Cerebellar nuclear complex (tissue), 1 donor: ENCODE results near the gene FOXL2.

ENCODE experiments used
- DNase-seq, 2 experiments: peaks; one replicate each; lab custom pipeline; 2025; lab: John Stamatoyannopoulos, UW

FOXL2 gene

DNA sequence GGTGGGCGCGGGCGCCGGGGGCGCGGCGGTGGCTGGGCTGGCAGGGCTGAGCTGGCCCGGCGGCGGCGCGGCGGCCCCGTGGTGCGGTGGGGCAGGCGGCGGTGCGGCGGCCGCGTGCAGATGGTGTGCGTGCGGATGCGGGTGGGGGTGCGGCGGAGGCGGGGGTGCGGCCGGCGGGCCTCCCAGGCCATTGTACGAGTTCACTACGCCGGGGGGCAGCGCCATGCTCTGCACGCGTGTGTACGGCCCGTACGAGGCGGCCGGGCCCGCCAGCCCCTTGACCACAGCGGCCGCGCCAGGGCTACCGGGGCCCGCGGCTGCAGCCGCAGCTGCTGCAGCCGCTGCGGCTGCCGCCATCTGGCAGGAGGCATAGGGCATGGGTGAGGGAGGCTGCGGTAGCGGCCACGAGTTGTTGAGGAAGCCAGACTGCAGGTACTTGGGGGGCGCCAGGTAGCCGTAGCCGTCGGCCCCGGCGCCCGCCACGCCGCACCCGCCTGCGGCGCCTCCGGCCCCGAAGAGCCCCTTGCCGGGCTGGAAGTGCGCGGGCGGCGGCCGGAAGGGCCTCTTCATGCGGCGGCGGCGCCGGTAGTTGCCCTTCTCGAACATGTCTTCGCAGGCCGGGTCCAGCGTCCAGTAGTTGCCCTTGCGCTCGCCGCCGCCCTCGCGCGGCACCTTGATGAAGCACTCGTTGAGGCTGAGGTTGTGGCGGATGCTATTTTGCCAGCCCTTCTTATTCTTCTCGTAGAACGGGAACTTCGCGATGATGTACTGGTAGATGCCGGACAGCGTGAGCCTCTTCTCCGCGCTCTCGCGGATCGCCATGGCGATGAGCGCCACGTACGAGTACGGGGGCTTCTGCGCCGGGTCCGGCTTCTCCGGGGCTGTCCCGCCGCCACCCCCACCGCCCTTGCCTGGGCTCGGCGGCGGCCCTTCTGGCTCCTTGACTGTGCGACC lies 951 bp downstream of the FOXL2 start:
- DNase-seq, result no peak

DNA sequence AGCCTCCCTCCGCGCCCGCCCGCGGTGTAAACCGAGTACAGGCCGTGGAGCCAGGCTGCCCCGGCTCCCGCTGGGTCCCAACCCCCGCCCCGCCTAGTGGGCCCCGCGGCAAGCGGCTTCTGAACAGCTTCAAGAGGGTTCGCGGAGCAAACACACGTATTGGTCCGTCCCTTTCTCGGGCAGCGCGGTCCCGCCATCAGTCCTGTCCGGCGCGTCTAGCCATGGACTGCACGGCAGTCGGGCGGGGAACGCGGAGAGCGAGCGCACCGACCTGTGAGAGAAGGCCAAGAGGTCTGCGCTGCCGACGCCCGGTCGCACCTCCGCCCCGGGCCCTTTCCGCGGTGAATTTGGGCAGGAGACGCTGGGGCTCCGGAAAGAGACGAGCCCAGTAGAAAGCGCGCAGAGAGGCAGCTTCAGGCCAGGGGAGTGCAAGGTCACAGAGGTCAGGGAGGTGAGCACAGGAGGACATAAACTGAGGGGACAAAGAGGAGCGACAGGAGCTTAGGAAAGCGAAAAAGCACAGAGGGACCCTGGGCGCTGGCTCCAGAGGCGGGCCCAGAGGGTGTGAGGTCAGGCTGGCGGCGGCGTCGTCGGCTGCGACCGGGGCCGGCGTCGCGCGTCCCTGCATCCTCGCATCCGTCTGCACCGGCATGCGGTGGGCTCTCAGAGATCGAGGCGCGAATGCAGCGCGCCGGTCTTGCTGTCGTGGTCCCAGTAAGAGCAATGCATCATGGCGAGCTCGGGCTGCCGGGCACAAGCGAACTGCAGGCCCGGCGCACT lies 1.8 kb downstream of the FOXL2 start:
- DNase-seq, result no peak

DNA sequence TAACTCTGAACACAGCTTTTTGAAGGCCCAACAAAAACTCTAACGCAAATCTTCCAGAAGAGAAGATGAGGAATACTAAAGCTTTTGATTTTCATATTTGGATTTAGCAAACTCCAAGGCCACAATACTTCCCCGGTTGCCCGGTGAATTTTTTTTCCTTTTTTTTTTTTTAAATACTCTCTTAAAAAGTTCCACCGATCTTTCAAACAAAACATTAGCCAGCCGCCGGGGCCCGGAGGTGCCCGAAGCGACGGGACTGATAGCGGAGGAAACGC lies 2.3 kb downstream of the FOXL2 start:
- DNase-seq, result no peak

DNA sequence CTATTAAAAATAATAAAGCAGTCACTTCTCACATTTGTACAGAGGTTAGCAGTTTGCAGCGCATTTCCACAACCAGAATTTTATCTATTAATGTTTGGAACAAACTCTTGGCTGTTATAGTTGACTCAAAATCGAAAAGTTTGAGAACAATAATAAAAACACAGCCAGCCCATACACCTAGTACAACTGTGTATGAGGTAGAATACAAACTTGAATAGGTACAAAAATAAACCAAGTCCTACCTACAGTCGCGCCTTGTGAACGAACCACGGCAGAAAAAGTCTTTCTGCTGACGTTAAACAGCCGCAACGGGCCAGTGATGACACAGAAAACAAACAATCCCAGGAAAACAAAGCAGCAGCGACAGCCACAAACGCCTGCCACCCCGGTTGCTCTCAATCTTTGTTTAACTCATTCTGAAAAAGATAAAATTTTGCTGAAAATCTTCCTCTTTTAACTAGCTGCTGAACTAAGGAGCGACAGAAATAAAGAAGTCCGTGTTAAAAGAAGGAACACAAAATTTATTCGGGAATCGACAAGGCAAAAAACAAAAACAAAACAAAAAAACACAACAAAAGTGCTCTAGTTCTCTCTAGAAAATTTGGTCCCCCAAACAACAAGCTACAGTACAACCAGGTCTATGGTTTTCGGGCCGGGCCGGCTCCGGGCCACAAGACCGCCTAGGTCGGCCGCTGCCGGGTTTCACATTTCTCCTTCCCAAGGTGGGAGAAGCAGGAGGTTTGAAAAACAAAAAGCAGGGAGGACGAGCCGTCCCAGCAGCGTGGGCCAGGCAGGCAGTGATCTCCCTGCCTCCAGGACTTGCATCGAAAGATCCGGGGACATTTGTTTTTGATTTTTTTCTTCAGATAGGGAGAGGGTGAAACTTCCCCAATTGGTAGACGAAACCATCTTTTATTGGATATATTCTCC lies 2.9 kb downstream of the FOXL2 start:
- DNase-seq, result no peak

DNA sequence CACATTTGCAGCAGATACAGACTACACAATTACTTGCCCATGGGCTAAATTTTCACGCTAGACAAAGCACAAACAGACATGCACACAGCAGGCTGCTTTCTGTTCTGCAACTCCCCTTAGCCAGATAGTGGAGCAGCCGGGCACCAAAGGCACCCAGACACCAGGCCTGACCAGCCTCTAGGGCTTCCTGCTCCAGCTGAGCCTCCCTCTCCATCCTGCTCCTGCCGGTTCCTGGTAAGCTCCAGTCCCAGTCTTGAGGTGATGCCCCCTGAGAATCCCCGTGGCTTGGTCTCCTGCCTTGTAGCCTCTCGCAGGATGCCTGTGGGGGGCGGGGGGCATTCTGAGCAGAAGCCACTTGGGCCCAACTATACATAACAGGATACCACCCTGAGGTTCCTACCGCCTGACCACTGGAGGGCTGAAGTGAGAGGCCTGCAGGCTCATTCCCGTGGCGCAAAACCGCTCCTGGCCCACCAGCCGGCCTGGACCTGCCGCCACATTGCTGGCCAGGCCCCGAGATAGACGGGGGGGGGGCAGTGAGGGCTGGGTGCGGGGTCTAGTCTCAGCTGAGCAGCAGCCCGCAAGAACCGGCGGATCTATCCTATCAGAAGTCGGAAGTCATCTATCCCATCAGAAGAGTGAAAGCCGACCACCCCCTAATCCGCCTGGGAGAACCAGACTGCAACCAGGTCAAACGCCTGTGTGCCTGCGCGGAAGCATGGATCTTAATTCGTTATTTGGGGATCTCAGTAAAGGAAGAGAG lies 3.9 kb downstream of the FOXL2 start:
- no peak for DNase-seq

DNA sequence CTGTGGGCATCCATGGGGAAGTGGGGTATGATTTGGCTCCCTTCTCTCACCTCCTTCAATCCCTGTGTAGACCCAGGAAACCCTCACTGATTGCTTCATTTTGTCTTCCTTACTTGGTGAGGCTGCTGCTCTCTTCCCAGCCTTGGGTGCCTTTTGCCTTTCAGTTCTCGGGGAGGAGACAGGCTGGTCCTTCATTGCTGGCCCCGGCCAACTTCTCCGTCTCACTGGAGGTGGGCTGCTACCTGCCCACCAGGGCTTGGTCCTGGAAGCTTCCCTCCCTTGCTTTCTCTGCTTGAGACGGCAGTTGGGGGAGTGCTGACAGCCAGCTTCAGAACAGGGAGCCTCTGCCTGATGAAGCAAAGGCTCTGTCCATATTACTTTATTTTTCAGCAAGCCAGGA lies 4.7 kb downstream of the FOXL2 start:
- no peak for DNase-seq

DNA sequence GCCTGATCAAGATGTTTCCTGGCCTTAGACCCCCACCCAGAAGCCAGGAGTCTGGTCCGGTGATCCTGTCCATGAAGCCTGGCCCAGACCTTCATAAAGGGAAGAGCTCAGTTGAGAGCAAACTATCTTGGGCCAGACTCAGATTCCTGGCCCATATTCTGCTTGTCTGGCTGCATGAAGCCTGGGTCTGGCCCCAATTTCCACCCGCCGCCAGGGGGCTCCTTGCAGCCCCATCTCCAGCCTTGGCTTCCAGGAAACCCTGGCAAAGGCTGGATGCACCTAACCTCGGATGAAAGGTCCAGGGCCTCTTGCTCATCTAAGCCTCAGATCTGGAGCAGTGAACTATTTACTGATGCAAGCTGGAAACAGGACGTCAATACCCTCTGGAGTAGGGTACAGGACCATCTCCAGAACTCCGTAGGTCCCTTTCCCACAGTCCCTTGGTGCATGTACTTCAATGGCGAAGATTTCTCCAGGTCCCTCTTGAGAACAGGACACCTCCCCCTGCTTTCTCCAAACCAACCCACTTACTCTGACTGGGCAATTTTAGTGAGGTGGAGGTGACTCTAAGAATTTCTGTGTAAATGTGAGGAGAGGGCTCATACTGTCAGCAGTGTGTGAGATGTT lies 5.6 kb downstream of the FOXL2 start:
- DNase-seq, result no peak

DNA sequence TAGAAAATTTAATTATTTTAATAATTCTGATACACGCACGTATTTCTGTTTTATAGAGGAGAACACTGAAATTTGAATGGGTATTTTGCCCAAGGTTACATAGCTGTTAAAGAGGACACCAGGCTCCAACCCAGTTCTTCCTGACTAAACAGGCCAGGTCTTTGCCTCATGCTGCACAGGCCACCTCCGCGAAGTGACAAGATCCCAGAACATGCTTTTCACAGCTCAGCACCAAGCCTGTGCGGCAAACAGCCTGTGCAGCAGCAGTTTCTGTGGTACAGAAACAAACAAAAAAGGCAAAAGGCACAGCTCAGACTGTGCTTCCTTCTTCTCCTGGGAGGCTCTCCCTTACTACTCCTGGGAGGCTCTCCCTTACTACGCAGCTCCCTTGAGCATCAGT lies 6.5 kb downstream of the FOXL2 start:
- no peak for DNase-seq

DNA sequence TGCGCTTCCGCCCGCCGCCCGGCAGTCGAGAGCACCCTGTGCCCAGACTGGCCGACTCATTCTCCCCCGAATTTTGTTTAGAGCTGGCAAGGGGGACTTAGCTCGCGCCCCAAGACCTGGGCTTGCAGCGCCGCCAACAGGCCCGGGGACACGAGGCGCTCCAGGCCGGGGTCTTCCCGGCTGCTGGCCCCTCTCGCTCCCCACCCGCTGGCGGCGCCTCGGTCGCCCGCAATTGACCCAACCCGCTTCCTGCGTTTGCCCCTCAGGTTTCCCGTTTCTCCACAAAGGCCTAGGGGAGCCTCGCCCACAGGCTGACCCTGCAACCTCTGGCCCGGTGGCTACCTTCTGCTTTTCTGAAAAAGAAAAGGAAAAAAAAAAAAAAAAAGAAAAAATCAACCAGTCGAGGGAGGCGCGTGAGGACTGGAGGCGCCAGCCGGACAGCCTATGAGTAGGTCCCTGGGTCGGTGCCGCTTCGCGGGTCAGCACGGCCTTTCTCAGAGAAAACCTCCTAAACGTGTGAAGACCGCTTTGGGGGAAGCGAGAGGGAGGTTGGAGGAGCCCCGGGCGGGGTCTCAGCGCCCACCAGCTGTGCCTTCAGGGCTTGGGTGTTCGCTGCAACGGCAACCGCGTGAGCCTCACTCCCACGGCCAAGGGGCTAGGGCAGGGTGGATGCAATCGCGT lies 7.2 kb downstream of the FOXL2 start:
- DNase-seq, result no peak

DNA sequence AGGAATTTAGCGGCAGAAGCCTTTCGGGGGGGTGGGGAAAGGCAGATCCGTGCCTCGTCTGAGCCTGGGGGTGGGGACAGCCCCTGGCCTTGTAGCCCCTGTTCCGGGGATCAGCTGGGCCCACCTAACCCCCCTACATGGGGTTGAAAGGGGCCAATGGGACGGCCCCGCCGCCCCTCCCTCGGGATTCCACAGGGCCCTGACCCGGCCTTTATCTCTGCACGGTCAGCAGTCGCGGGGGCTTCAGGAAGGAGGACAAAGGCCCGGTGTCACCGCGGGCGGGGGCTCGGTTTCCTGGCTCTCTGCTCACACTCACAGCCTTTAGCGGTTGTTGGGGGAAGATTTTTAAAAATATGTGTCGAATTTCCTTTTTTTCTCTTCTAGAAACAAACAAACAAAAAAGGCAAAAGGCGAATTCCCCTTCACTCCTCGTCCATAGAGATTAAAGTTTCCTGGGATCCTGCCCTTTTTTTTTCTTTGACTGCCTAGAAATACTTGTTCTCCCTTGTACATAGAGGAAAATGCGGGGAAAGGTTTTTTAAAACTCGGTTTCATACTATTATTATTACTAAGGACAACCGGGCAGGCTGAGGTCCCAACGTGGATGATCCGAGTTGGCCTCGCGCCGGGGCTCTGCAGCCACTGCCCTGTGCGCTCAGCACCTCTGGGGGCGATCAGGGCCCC lies 7.9 kb downstream of the FOXL2 start:
- no peak for DNase-seq

DNA sequence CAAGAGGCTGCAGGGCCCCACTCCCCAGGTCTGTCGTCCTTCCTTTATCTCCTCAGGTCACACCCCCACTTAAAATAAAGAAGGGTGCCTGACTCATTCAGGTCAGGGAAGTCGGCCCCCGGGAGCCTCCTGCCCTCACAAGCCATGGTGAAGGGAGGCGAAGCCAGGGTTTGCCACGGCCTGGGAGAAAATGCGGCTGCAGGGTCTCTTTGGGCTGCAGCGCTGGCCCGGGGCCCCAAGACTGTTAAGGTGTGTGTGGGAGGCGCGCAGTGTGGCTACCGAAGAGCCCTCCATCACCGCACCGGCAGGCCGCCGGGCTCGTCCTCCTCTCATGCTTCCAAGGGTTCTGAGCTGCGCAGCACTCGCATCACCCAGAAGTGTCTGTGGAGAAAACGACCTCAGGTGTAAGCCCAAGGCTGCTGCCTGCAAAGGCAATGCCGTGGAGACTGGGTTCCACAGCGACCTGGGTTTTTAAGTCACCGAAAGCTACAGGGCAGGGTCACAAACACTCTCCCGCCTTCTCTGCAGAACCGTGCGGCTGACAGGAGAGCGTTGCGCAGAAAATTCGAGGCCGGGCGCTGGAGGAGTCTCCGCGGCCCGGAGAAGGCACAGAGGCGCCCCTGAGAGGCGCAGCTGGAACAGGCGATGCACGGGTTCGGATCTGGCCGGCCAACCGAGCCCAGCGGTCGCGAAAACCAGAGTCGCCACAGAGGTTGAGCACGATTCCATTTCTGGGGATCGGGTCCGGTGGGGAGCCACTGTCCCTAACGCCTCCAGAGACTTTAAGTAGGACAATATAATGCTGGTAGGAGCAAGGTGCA lies 8.7 kb downstream of the FOXL2 start:
- no peak for DNase-seq

DNA sequence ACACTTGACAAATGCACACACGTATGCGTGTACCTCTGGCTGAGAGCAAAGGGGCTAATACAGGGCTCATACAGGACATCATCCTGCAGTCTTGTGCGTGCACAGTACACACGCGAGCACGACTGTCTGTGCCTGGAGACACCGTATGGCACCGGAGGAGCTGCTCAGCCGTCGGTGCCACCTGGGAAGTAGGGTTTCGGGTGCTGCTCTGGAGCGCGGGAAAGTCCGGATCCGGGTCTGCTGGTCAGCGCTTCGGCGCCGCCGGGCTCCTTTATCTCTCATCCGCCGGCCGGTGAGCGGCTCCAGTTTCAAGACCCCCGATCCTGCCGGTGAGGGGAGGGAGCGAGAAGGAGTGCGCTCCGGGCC lies 9.3 kb downstream of the FOXL2 start:
- DNase-seq, result no peak

DNA sequence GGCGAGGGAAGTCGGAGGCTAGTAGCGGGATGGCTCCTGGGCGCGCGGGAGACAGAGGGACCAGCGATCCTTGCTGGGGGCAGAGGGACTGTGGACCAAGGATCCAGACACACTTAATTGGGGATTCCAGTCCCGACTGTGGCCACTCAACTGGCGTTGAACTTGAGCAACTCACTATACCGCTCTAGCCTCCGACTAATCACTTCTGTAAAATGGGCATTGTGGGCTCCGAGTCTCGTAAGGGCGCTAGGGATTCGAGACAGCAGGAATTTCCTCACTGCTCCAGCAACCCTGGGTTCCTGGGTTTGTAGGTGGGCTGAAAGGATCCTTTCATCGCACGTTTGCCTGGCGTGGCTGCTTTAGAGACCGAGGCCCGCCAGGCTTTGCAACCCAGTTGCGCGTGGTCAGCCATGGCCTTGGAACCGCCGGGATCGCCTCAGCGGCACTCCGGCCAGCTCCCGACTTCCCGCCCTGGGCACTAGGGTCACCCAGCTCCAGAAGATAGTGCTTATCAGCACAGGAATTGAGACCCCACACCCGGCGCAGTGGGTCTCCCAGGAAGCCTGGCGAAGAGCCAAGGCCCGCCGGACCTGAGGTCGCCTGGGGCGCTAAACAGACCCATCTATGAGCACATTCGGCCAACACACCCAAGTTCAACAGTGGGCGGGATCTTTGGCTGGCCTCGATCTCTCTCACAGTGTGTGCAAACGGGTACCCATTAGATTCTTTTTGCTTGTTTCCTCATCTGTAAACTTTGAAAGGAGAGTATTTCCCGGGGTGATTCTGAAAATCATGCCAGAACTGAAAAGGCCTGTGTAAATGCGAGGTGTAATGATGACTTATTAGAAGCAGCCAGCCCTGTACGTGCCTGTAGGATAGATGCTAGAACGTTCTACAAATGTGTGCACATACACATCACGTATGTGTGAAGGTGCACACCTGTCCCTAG lies 9.9 kb downstream of the FOXL2 start:
- no peak for DNase-seq

DNA sequence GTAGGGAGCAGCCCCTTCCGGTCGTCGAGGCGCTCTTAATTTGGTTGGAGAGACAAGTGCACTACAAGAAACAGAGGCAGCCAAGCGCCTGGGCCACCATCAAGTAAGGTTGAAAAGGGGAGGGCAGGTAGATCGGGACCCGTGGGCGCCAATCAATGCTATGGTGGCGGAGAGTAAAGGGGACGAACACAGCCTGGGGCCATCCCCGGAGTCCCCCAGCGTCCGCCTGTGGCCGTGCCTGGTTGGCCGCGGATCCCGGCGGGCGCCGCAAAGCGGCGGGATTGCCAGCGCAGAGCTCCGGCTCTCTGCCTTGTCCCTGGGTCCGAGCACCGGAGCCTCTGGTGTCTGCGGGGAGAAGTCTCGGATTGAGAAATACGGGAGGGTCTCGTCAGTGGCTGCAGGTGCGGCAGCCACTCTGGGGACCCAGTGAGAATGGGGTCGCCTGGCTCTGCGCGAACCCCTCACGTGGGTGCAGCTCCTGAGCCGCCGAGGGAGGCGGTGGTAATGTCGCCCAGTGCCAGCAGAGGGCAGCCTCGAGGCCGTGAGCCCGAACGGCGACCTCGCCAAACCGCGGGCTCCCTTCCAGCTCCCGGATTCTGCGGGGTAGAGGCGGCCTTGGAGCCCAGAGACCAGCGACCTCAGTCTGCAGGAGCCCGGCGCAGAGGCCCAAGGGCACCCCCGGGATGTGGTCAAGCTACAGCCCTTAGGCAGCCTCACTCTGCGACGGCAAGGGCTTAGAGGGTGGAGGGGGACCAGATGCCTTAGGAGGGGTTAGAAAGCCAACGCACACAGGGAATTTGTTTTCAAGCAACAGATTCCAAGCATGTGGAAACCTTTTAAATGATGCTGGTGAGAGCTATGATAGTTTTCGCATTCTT lies 10.8 kb downstream of the FOXL2 start:
- no peak for DNase-seq

DNA sequence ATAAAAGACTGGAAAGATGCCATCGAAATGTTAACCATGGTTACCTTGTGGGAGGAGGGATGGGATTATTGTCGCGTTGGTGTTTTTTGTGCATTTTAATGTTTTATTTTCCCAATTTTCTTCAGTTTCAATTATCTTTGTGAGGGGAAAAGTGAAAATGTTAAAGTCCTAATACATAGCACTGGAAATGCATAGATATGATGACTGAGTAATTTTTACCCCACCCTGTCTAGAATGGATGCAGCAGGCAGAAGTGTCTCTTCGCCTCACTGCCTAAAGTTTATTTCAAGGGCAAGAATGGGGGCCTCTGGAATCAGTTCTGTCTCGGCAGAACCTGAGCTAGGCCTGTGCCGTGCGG lies 11.5 kb downstream of the FOXL2 start:
- DNase-seq, result no peak

DNA sequence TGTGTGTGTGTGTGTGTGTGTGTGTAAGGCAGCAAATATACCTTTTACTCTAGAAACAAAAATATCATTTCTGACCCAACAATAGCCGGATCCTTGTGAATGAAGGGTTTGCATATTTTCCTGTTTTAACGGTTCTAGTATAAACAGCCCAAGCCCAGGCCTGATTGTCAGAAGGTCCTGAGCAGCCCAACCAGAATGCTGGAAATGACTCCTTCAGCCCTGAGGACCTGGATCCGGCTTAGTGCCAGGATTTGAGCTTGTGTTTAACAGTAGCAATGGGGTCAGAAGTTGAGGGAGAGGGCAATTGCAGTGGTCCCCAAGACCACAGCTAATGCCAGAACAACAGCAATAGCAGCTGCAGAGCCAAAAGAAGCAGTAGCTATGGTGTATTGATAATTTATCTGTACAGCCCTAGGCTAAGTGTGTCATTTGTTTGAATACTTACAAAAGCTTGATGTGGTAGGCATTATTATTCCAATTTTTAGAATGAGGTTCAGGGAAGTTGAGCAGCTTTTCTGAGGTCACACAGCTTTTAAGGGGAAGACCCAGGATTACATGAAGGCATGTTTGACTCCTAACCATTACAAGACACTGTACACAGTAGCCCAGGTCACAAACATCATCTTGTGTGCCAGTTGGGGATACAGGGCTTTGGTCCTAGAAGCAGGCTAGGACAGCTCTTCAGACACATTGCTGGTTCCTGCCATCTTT lies 12.8 kb downstream of the FOXL2 start:
- DNase-seq, result no peak
